HS-5 (cell line): Measurements from ENCODE around the gene BCL2L15.

Source experiments
- DNase-seq: peaks from one replicate; pipeline ENCODE4 v3.0.0-alpha.2; 2012; ENCODE audit warnings: low read depth

BCL2L15 gene

GRCh38 chr1:113887402-113888175 lies at the start of gene BCL2L15:
BCL2L15 (minus strand) TSS chr1:113887581; CDS start chr1:113887375, 206 bp downstream.
- DNase-seq, result no peak

- DNase-seq, result no peak
These were observed 49.8 kb upstream of the BCL2L15 start for GRCh38 chr1:113937146-113937545.

GRCh38 chr1:113935970-113936369 lies 48.6 kb upstream of the BCL2L15 start:
- DNase-seq, result no peak

DNA sequence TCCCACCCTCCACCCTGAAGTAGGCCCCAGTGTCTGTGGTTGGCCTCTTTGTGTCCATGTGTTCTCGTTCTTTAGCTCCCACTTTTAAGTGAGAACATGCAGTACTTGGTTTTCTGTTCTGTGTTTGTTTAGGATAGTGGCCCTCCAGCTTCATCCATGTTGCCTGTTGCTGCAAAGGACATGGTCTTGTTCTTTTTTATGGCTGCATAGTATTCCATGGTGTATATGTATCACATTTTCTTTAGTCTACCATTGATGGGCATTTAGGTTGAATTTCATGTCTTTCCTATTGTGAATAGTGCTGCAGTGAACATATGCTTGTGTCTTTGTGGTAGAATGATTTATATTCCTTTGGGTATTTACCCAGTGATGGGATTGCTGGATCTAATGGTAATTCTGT lies 47.8 kb upstream of the BCL2L15 start:
- no peak for DNase-seq

DNA sequence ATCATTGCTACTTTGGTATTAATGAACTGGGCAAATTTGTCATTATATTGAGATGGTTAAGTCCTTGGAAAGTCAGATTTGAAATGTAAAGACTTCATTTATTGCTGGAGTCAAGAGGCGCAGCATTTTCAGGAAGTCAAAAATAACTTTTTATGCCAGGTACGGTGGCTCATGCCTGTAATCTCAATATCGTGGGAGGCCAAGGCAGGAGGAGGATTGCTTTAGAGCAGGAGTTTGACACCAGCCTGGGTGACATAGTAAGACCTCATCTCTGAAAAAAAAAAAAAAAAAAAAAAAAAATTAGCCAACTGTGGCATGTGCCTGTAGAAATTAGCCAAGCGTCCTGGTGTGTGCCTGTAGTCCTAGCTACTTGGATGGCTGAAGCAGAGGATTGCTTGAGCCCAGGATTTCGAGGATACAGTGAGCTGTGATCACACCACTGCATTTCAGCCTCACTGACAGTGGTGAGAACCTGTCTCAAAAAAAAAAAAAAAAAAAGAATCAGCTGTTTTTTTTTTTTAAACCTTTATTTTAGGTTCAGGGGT lies 47.2 kb upstream of the BCL2L15 start:
- DNase-seq, result no peak

DNA sequence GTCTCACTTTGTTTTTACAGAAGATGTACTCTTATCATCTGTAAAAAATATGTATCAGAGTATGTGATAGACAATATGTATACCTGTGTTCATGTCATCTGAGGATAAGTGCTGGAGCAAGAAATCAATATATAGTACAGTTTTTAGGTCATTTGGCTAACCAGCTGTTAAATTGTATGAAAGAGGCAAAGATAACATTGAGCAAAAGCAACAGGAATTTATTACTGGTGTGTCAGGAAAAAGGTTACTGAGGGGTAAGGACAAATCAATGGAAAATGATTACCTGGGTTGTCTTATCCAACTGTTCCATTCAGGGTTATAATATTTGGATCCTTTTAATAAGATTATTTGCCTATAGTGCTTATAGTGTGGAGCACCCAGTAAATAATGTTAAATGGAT lies 46.6 kb upstream of the BCL2L15 start:
- no peak for DNase-seq

DNA sequence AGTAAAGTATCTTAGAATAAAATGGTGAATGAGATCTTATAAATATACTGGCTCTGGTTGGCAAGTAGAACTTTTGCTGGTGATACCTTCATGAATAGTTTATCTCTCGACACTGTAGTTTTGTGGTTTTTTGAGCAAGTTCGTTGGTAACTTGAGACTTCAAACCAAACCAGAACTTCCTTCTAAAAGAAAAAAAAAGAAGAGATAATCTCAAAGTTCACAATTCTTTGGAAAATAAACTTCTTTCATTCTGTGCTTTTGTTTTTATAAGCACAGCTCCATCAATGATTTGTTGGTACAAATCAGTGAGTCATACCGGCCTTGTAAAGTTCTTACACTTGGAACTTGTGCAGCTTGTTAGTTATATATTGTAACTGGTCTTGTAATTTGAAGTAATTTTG lies 44.1 kb upstream of the BCL2L15 start:
- no peak for DNase-seq

DNA sequence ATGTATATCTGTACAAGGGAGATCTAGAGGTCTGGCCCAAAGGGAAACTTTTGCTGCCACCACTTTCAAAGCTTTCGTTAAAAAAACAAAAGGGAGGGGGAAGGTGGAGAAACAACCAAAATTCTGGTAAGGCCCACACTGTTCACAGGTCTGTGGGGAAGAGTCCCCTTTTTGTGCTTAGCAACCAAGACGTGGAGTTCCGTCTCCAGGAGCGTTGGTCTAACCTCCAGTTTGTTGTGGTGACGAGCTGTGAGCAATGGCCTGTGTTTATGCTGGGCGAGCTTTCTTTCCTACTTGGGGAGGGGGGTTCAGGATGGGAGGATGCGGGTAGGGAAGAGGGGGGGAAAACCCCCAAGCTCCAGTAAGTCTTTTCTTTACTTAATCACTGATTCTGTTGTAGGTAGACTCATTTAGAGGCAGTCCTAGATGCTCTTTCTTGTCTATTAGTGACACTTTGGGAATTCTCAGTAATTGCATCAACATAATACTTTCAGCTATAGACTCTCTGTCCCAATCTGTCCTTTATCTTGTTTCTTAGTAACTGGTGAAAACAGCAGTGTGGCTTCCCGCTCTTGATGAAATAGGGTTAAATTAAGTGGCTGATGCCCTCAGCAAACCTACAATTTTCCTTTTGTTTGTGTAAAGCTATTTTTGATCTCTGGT lies 43.2 kb upstream of the BCL2L15 start:
- no peak for DNase-seq

- DNase-seq, result no peak
These were observed 42.5 kb upstream of the BCL2L15 start for GRCh38 chr1:113929750-113930498.

DNA sequence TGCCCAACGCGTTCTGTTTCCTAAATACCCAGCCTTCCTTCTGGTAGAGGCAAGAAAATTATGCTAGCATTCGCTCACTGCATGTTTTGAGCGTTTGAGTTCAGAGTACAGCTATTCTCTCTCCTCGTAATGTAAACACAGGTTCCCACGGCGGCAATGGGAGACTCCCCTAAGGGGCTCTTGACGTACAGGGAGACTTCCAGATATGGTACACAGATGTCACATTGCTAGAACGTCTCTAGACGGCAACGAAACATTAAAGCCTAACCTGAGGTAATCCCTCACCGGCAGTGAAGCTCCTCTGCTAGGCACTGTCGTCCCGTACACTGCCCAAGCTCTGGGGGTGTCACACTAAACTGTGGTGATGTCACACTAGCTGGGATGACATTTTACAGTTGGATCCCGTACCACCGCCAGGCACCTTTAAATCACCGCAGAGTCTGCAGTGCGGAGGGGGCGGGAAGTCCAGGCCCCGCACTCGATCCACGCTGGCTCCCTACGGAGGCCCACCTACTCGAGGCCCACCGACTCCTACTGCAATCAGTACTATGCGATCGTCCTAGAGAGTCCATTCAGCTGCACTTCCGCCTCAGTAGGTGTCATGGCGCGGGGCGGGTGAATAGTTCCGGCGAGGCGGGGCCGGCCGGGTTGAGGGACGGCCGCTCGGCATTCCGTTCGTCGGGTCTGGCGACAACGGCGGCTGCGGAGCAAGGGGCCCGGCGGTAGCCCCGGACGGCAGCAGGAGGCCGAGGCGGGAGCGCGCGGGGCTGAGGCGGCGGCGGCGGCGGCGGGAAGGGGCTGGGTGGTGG lies 41.8 kb upstream of the BCL2L15 start, which contains the start of gene HIPK1:
TSS of gene HIPK1 (plus strand) at position 384 of the 809 bp plus-strand sequence.
- DNase-seq, result no peak

GRCh38 chr1:113928187-113928930 lies 41.0 kb upstream of the BCL2L15 start:
- no peak for DNase-seq

GRCh38 chr1:113924473-113924872 lies 37.1 kb upstream of the BCL2L15 start:
- no peak for DNase-seq

GRCh38 chr1:113922957-113923356 lies 35.6 kb upstream of the BCL2L15 start:
- DNase-seq, result no peak

GRCh38 chr1:113918243-113918642 lies 30.9 kb upstream of the BCL2L15 start:
- DNase-seq, result no peak

GRCh38 chr1:113917400-113918082 lies 30.2 kb upstream of the BCL2L15 start:
- DNase-seq, result no peak

GRCh38 chr1:113916974-113917373 lies 29.6 kb upstream of the BCL2L15 start:
- no peak for DNase-seq

GRCh38 chr1:113913887-113914664 lies 26.7 kb upstream of the BCL2L15 start:
- DNase-seq, result no peak

GRCh38 chr1:113913312-113913668 lies 25.9 kb upstream of the BCL2L15 start:
- no peak for DNase-seq

DNA sequence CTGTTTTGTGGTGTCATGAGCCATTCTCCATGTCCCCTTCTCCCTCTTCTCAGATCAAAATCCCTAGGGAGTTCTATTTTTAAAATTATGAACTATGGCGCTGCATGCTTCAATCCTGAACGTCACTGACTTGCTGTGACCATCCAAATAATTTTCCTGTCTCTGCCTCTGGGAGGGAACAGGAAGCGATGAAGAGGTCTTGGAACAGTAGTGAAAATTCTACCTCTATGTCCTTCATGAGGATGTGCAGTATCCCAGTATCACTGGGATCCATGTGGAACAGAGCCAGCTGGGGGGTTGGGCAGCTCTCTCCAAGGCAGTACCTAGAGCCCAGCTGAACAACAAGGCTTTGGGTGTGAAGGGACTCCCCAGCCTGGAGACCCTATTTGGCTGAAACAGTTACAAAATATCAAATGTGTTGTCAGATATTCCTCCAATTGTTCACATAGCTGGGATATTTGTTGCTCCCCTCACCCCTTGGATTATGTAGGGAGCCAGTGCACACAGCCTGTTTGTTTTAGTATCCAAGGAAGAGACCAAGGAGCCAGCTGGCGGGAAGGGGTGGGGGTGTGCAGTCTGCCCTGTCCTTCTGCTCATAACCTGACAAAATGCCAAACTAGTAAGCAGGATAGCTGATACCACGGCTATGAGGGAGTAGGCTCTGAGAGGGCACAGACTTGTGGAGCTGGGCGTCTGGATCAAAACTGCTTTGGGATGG lies 25.4 kb upstream of the BCL2L15 start:
- no peak for DNase-seq
